Measurements from ENCODE around the gene BIRC5.
A peak's percentile ranks its signal among the peaks of the same experiment; 100 is the strongest.

Gene BIRC5

DNA sequence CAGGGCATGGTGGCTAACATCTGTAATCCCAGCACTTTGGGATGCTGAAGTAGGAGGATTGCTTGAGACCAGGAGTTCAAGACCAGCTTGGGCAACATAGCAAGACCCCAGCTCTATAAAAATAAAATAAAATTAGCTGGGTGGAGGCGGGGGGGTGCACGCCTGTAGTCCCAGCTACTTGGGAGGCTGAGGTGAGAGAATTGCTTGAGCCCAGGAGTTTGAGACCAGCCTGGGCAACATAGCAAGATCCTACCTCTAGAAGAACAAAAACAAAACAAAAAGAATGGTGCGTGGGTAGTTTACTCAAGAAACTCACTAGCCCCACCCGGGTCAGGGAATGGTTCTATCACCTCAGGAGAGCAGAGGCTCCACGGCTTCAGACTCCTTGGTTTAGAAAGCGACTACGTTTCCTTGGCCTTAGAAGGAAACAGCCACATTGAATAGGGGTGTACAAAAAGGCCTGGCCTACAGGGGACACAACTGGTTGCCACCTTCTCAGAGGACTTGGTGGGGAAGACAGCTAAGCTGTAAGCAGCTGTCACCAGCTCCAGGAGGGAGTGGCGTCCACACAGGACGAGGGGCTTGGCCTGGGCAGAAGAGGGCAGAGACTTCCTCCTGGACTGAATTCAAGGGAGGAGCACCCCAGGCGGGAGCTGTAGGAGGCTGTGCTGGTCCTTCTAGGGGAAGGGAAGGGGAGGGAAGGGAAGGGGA, 27.9 kb upstream of the BIRC5 start:
- H3K79me2 ChIP-seq (ENCODE audit: insufficient read depth, low read depth), result peaks cover 92% of the 10 kb centered on the region
- H3K4me2 ChIP-seq, result peak overlapping the region; percentile 91
- H3K4me3 ChIP-seq (IDR thresholded peaks at IDR 0.05; ENCODE audit: insufficient read depth, low read depth, low read length), result no peak overlapping the region
- H3K27me3 ChIP-seq (ENCODE audit: insufficient read depth, low read depth), result no peaks in the 10 kb centered on the region
- H4K20me1 ChIP-seq (ENCODE audit: insufficient read depth), result no peaks in the 10 kb centered on the region
- H3K9ac ChIP-seq, result peak overlapping the region; percentile 67; the same call in 1 of the 2 replicates
- H3K4me1 ChIP-seq (ENCODE audit: low read depth, poor library complexity, severe bottlenecking), result peaks cover 71% of the 10 kb centered on the region
- H2AFZ ChIP-seq (ENCODE audit: low read depth), result no peak overlapping the region
- TF ChIP-seq, protein P1, sequence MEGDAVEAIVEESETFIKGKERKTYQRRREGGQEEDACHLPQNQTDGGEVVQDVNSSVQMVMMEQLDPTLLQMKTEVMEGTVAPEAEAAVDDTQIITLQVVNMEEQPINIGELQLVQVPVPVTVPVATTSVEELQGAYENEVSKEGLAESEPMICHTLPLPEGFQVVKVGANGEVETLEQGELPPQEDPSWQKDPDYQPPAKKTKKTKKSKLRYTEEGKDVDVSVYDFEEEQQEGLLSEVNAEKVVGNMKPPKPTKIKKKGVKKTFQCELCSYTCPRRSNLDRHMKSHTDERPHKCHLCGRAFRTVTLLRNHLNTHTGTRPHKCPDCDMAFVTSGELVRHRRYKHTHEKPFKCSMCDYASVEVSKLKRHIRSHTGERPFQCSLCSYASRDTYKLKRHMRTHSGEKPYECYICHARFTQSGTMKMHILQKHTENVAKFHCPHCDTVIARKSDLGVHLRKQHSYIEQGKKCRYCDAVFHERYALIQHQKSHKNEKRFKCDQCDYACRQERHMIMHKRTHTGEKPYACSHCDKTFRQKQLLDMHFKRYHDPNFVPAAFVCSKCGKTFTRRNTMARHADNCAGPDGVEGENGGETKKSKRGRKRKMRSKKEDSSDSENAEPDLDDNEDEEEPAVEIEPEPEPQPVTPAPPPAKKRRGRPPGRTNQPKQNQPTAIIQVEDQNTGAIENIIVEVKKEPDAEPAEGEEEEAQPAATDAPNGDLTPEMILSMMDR (conservative IDR thresholded peaks at IDR 0.05; ENCODE audit: low read depth, low read length), result no peak
- peaks cover 1% of the 10 kb centered on the region; the same call in 1 of the 2 replicates for H3K36me3 ChIP-seq (ENCODE audit: insufficient read depth)
- H3K27ac ChIP-seq, result peak overlapping the region; percentile 12; the same call in 1 of the 2 replicates

DNA sequence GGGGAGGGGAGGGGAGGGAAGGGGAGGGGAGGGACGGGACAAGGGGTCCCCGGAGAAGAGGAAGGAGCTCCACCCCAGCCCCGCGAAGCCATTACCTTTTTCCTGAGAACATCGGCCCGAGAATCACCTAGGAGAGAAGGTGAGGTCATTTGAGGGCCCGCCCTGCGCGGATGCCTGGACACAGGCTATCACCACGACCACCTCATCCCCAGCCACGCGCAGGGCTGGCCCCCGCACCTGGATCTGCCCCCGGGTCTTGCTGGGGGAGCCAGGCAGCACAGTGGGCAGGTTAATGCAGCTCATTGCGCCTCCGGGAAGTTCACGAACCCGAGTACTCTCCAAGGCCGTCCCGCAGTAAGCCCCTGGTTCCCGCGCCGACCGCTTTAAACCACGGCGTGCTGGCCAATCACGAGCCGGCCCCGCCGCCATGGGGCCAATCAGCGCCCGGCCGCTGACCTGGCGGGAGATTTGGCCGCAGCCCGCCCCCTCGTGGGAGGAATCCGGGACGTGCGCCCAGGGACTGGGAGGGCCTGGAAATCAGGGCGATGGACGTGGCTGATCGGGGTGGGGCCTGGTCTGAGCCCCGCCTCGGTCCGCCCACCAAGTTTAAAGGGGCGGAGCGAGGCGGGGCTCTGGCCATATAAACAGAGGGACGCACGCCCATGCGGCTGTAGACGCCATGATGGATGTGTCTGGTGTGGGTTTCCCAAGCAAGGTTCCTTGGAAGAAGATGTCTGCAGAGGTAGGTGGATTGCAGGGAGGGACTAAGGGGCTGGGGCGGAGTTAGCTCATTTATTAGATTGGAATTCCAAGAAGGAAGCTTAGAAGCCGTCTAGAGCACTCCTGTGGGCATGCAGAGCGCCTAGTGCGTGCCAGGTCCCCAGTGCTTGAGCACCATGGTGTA, 27.1 kb upstream of the BIRC5 start, which contains the start of the genes AFMID and TK1:
TSS of gene AFMID (plus strand) at position 671 of the 904 bp plus-strand sequence. CDS start at position 680, 9 bp downstream.
TSS of gene TK1 (minus strand) at position 361 of the 904 bp plus-strand sequence. CDS start at position 303, 58 bp downstream.
- Histone ChIP-seq H4K20me1 (ENCODE audit: insufficient read depth) (no peaks in the 10 kb centered on the region), H3K27me3 (ENCODE audit: insufficient read depth, low read depth) (no peaks in the 10 kb centered on the region), H3K27ac (peak within 1 kb of the TSS; percentile 38; the same call in 1 of the 2 replicates), H2AFZ (ENCODE audit: low read depth) (peak within 1 kb of the TSS; percentile 55; the same call in 1 of the 2 replicates), H3K36me3 (ENCODE audit: insufficient read depth) (peaks cover 8% of the 10 kb centered on the region; the same call in 1 of the 2 replicates), H3K4me3 (IDR thresholded peaks at IDR 0.05; ENCODE audit: insufficient read depth, low read depth, low read length) (no peak within 1 kb of the TSS), H3K4me2 (peak within 1 kb of the TSS; percentile 91), H3K4me1 (ENCODE audit: low read depth, poor library complexity, severe bottlenecking) (peaks cover 63% of the 10 kb centered on the region), H3K79me2 (ENCODE audit: insufficient read depth, low read depth) (peaks cover 92% of the 10 kb centered on the region), H3K9ac (peak within 1 kb of the TSS; percentile 67; the same call in 1 of the 2 replicates)
- TF ChIP-seq, protein P1 (conservative IDR thresholded peaks at IDR 0.05; ENCODE audit: low read depth, low read length), result peak; percentile 87

DNA sequence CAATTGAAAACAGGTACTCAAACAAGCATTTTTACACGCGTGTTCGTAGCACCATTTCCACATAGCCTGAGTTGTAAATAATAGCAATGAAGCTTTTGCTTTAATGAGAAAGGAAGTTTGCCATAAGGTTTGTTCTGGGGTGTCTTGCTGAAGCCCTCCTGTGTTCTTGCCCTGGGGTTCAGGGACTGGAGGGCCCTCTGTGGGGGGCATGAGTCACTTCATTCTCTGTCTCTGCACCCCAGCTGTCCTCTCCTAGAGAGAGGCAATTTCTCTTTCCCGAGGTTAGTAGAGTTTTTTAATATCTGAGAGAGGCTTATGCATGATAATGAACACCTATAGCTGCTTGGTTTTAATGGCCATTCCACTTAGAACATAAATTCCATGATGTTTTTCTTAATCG, 17.3 kb upstream of the BIRC5 start:
- Histone ChIP-seq H3K79me2 (ENCODE audit: insufficient read depth, low read depth) (peaks cover 23% of the 10 kb centered on the region; the same call in 1 of the 2 replicates), H3K9ac (no peak overlapping the region), H3K4me3 (IDR thresholded peaks at IDR 0.05; ENCODE audit: insufficient read depth, low read depth, low read length) (no peak overlapping the region), H3K27ac (no peak overlapping the region), H3K36me3 (ENCODE audit: insufficient read depth) (peaks cover 12% of the 10 kb centered on the region; the same call in 1 of the 2 replicates), H3K4me2 (no peak overlapping the region), H4K20me1 (ENCODE audit: insufficient read depth) (no peaks in the 10 kb centered on the region), H2AFZ (ENCODE audit: low read depth) (no peak overlapping the region), H3K4me1 (ENCODE audit: low read depth, poor library complexity, severe bottlenecking) (no peaks in the 10 kb centered on the region), H3K27me3 (ENCODE audit: insufficient read depth, low read depth) (no peaks in the 10 kb centered on the region)
- TF ChIP-seq, protein P1 (conservative IDR thresholded peaks at IDR 0.05; ENCODE audit: low read depth, low read length), result no peak

DNA sequence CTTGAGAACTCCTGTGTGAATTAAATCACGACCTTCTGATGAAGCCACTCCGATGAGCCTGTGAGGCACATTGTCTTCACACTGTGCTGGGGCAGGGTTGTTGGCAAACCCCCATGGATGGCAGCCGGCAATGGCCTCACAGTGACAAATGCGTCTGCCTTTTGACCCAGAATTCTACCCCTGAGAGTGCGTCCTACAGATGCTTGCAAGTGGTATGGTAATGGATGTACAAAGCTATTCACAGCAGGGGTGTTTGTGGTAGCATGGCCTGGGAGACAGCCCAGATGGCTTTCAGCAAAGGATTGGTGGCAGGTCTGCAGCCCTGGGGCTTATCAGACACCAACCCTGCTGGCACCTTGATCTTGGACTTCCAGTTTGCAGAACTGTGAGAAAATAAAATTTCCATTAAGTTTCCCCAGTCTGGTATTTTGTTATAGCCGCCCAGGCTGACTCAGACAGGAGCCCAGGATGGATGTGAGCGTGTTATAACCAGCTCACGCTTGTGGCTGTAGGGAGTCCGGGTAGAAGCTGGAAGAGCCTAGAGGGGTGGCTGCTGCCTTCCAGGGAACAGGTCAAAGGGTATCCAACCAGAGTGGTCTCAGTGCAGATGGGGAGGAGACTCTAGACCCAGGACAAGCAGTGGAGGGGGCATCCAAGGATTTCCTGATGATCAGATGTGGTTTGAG, 16.8 kb upstream of the BIRC5 start:
- H3K79me2 ChIP-seq (ENCODE audit: insufficient read depth, low read depth), result peaks cover 18% of the 10 kb centered on the region; the same call in 1 of the 2 replicates
- no peak overlapping the region for H3K4me2 ChIP-seq
- H3K27ac ChIP-seq, result no peak overlapping the region
- H3K27me3 ChIP-seq (ENCODE audit: insufficient read depth, low read depth), result no peaks in the 10 kb centered on the region
- no peaks in the 10 kb centered on the region for H3K4me1 ChIP-seq (ENCODE audit: low read depth, poor library complexity, severe bottlenecking)
- H3K4me3 ChIP-seq (IDR thresholded peaks at IDR 0.05; ENCODE audit: insufficient read depth, low read depth, low read length), result no peak overlapping the region
- peaks cover 6% of the 10 kb centered on the region; the same call in 1 of the 2 replicates for H3K36me3 ChIP-seq (ENCODE audit: insufficient read depth)
- TF ChIP-seq, protein P1 (conservative IDR thresholded peaks at IDR 0.05; ENCODE audit: low read depth, low read length), result no peak
- H4K20me1 ChIP-seq (ENCODE audit: insufficient read depth), result no peaks in the 10 kb centered on the region
- no peak overlapping the region for H2AFZ ChIP-seq (ENCODE audit: low read depth)
- no peak overlapping the region for H3K9ac ChIP-seq
